ENCODE results near the gene TENT4B.

TENT4B gene

GRCh38 chr16:50260206-50261159 is 107.4 kb downstream of the TENT4B start:
- DNase-seq = no peak

- no peak for DNase-seq
Observed at GRCh38 chr16:50261160-50261706, 108.1 kb downstream of the TENT4B start.

- no peak for DNase-seq
Observed at GRCh38 chr16:50261707-50262235, 108.7 kb downstream of the TENT4B start.

GRCh38 chr16:50263060-50263909 is 110.2 kb downstream of the TENT4B start:
- no peak for DNase-seq

GRCh38 chr16:50263940-50264929 is 111.1 kb downstream of the TENT4B start:
- no peak for DNase-seq

GRCh38 chr16:50265260-50265659 is 112.2 kb downstream of the TENT4B start:
- DNase-seq = no peak

GRCh38 chr16:50265716-50266336 is 112.7 kb downstream of the TENT4B start:
- no peak for DNase-seq

GRCh38 chr16:50266337-50267091 is 113.4 kb downstream of the TENT4B start, which contains the start of gene ADCY7:
TSS of gene ADCY7 (plus strand) at chr16:50266551. CDS start at chr16:50288180, 21,629 bp downstream.
- peak; percentile 60 for DNase-seq

GRCh38 chr16:50267151-50267631 is 114.1 kb downstream of the TENT4B start:
- DNase-seq = no peak

- DNase-seq = no peak
Observed at GRCh38 chr16:50267651-50268050, 114.5 kb downstream of the TENT4B start.

- no peak for DNase-seq
Observed at GRCh38 chr16:50268352-50268751, 115.2 kb downstream of the TENT4B start.

- no peak for DNase-seq
Observed at GRCh38 chr16:50269061-50269705, 116.1 kb downstream of the TENT4B start.

GRCh38 chr16:50269769-50270509 is 116.8 kb downstream of the TENT4B start:
- no peak for DNase-seq

- DNase-seq = no peak
Observed at GRCh38 chr16:50270510-50271147, 117.5 kb downstream of the TENT4B start.

GRCh38 chr16:50271148-50272041 is 118.3 kb downstream of the TENT4B start:
- no peak for DNase-seq

- DNase-seq = no peak
Observed at GRCh38 chr16:50272111-50272571, 119.0 kb downstream of the TENT4B start.

Measured in GOT3 (cell line).